GM12878 (cell line): ENCODE measurements around the gene ADSS2.

Source experiments
- BACH1 ChIP-seq: fragments of 450-650 bp; IDR thresholded peaks from 2 replicates; pipeline ENCODE4 v1.6.1; 2017; ENCODE audit warnings: mild to moderate bottlenecking, borderline replicate concordance
- CHD4 ChIP-seq: fragments of 200-600 bp; sonication (generic); IDR thresholded peaks from 2 replicates; pipeline ENCODE4 v1.6.1; 2016; ENCODE audit warnings: mild to moderate bottlenecking
- CREM ChIP-seq: IDR thresholded peaks from 2 replicates; pipeline ENCODE4 v1.6.1; 2014; ENCODE audit warnings: antibody characterized with exemption, low read depth
- DPF2 ChIP-seq: fragments of 450-650 bp; IDR thresholded peaks from 2 replicates; pipeline ENCODE4 v1.6.1; 2017; ENCODE audit warnings: mild to moderate bottlenecking
- MAX ChIP-seq: IDR thresholded peaks from 2 replicates; pipeline ENCODE4 v1.6.1; 2012; ENCODE audit warnings: low read depth, low read length, improper control_type of control experiment
- MXI1 ChIP-seq: fragments of 150-350 bp; IDR thresholded peaks from 2 replicates; pipeline ENCODE4 v1.6.1; 2011; ENCODE audit warnings: low read depth, mild to moderate bottlenecking, inconsistent platforms, low read length, improper control_type of control experiment
- NFIC ChIP-seq: IDR thresholded peaks from 2 replicates; pipeline ENCODE4 v1.6.1; 2012; ENCODE audit warnings: low read depth, mild to moderate bottlenecking, inconsistent platforms, low read length, moderate library complexity
- POLR2A ChIP-seq: IDR thresholded peaks from 2 replicates; pipeline ENCODE4 v1.6.1; 2011; ENCODE audit warnings: low read depth, mild to moderate bottlenecking, low read length
- POLR2AphosphoS5 ChIP-seq: IDR thresholded peaks from 2 replicates; pipeline ENCODE4 v1.6.1; 2011; ENCODE audit warnings: mild to moderate bottlenecking, low read length, inconsistent platforms
- SMC3 ChIP-seq: IDR thresholded peaks from 2 replicates; pipeline ENCODE4 v1.6.1; 2011; ENCODE audit warnings: low read length, improper control_type of control experiment, borderline replicate concordance
- SUPT20H ChIP-seq: IDR thresholded peaks from 2 replicates; pipeline ENCODE4 v1.6.1; 2011; ENCODE audit warnings: low read depth, mild to moderate bottlenecking, low read length, moderate library complexity, borderline replicate concordance; ENCODE audit not compliant: control insufficient read depth
- ZNF274 ChIP-seq: IDR thresholded peaks from one replicate; pipeline ENCODE4 v1.8.0; 2011; ENCODE audit not compliant: insufficient read length, insufficient read depth
- TF ChIP-seq, protein P1 (sequence below), 3 experiments: IDR thresholded peaks in 2 of 3; conservative IDR thresholded peaks in 1 of 3; 2 replicates each; pipeline ENCODE4 v1.5.1; 2011; ENCODE audit warnings: low read depth in 3 of 3, low read length in 3 of 3, mild to moderate bottlenecking in 3 of 3, control low read depth in 2 of 3, moderate library complexity in 2 of 3, inconsistent platforms in 1 of 3, mixed read lengths in 1 of 3; ENCODE audit not compliant: control insufficient read depth in 2 of 3, insufficient read depth in 1 of 3; ENCODE audit errors: extremely low read depth in 1 of 3
- TF ChIP-seq, protein P2 (sequence below): fragments of 450-650 bp; formaldehyde crosslinking; IDR thresholded peaks from 2 replicates; pipeline ENCODE4 v1.4.0; 2020; ENCODE audit warnings: mild to moderate bottlenecking, moderate library complexity

- TF ChIP-seq, protein P1, sequence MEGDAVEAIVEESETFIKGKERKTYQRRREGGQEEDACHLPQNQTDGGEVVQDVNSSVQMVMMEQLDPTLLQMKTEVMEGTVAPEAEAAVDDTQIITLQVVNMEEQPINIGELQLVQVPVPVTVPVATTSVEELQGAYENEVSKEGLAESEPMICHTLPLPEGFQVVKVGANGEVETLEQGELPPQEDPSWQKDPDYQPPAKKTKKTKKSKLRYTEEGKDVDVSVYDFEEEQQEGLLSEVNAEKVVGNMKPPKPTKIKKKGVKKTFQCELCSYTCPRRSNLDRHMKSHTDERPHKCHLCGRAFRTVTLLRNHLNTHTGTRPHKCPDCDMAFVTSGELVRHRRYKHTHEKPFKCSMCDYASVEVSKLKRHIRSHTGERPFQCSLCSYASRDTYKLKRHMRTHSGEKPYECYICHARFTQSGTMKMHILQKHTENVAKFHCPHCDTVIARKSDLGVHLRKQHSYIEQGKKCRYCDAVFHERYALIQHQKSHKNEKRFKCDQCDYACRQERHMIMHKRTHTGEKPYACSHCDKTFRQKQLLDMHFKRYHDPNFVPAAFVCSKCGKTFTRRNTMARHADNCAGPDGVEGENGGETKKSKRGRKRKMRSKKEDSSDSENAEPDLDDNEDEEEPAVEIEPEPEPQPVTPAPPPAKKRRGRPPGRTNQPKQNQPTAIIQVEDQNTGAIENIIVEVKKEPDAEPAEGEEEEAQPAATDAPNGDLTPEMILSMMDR (IDR thresholded peaks at IDR 0.05 in 2 of 3, conservative IDR thresholded peaks at IDR 0.05 in 1 of 3; ENCODE audit: control insufficient read depth in 2 of 3, extremely low read depth in 1 of 3, insufficient read depth in 1 of 3, low read depth in 3 of 3, low read length in 3 of 3), result no peak
- TF ChIP-seq NFIC, result no peak
- TF ChIP-seq SMC3, result no peak
- TF ChIP-seq POLR2A, result no peak
- TF ChIP-seq CHD4, result no peak
- TF ChIP-seq DPF2, result no peak
- TF ChIP-seq POLR2AphosphoS5, result no peak
- no peak for TF ChIP-seq MAX
- no peak for TF ChIP-seq SUPT20H
- TF ChIP-seq MXI1, result no peak
- TF ChIP-seq BACH1, result no peak
- TF ChIP-seq ZNF274, result no peak
- TF ChIP-seq, protein P2, sequence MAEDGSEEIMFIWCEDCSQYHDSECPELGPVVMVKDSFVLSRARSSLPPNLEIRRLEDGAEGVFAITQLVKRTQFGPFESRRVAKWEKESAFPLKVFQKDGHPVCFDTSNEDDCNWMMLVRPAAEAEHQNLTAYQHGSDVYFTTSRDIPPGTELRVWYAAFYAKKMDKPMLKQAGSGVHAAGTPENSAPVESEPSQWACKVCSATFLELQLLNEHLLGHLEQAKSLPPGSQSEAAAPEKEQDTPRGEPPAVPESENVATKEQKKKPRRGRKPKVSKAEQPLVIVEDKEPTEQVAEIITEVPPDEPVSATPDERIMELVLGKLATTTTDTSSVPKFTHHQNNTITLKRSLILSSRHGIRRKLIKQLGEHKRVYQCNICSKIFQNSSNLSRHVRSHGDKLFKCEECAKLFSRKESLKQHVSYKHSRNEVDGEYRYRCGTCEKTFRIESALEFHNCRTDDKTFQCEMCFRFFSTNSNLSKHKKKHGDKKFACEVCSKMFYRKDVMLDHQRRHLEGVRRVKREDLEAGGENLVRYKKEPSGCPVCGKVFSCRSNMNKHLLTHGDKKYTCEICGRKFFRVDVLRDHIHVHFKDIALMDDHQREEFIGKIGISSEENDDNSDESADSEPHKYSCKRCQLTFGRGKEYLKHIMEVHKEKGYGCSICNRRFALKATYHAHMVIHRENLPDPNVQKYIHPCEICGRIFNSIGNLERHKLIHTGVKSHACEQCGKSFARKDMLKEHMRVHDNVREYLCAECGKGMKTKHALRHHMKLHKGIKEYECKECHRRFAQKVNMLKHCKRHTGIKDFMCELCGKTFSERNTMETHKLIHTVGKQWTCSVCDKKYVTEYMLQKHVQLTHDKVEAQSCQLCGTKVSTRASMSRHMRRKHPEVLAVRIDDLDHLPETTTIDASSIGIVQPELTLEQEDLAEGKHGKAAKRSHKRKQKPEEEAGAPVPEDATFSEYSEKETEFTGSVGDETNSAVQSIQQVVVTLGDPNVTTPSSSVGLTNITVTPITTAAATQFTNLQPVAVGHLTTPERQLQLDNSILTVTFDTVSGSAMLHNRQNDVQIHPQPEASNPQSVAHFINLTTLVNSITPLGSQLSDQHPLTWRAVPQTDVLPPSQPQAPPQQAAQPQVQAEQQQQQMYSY (CRISPR knock-in tag), result no peak
- no peak for TF ChIP-seq CREM
Observed at GRCh38 chr1:244447024-244447423, 4.7 kb downstream of the ADSS2 start.
